Heart right ventricle (tissue), 16 donors: ENCODE measurements around the gene TOP1. TPM values are rescaled to one million over a fixed set of nuclear protein-coding genes. Genes with fewer than 3 reads are reported as not detected.

Source experiments
- ATAC-seq, 8 donors: fragments of 200-7000 bp; cut with Tn5 transposase; one replicate each; pipeline ENCODE4 v1.9.1; 2020; ENCODE audit warnings: mild to moderate bottlenecking in 8 of 8, moderate library complexity in 8 of 8, moderate number of reproducible peaks in 1 of 8
- DNase-seq, 2 donors: peaks; one replicate each; pipeline ENCODE4 v3.0.0-alpha.2; 2020
- H3K27ac ChIP-seq, 10 donors: fragments of 200-600 bp; sonication (generic) in 2 of 10; one replicate each; pipeline versions ENCODE4 v1.5.0 to v1.8.0; 2020 to 2022; ENCODE audit warnings: mild to moderate bottlenecking in 3 of 10
- H3K27me3 ChIP-seq, 7 donors: fragments of 200-600 bp; one replicate each; pipeline ENCODE4 v1.8.0; 2021 to 2022; ENCODE audit warnings: mild to moderate bottlenecking in 2 of 7
- H3K36me3 ChIP-seq, 9 donors: fragments of 200-600 bp; sonication (generic) in 1 of 9; one replicate each; pipeline versions ENCODE4 v1.5.0 to v1.8.0; 2020 to 2022; ENCODE audit warnings: mild to moderate bottlenecking in 2 of 9
- H3K4me1 ChIP-seq, 9 donors: fragments of 200-600 bp; sonication (generic) in 1 of 9; one replicate each; pipeline versions ENCODE4 v1.5.0 to v1.8.0; 2020 to 2022; ENCODE audit warnings: mild to moderate bottlenecking in 4 of 9
- H3K4me3 ChIP-seq, 10 donors: fragments of 200-600 bp; sonication (generic) in 2 of 10; one replicate each; pipeline versions ENCODE4 v1.5.0 to v1.8.0; 2020 to 2022; ENCODE audit warnings: mild to moderate bottlenecking in 7 of 10, moderate library complexity in 2 of 10
- H3K9me3 ChIP-seq, 11 donors: fragments of 200-600 bp in 10 of 11; sonication (generic) in 2 of 11; one replicate each; pipeline versions ENCODE4 v1.5.0 to v1.8.0; 2013 to 2022; ENCODE audit warnings: mild to moderate bottlenecking in 2 of 11, control low read depth in 1 of 11, moderate library complexity in 1 of 11
- CTCF ChIP-seq, 9 donors: fragments of 200-600 bp; sonication (generic) in 2 of 9; IDR thresholded peaks; one replicate each; pipeline versions ENCODE4 v1.5.0 to v1.8.0; 2021 to 2022; ENCODE audit warnings: antibody characterized with exemption in 9 of 9, mild to moderate bottlenecking in 5 of 9, moderate library complexity in 1 of 9
- WGBS, 2 donors: extraction: QIAGEN DNeasy Blood & Tissue Kit; methylation state at CpG; one replicate each; pipeline ENCODE4 v1.1.7; 2013; ENCODE audit warnings: inconsistent platforms in 1 of 2; 5-methylcytosine and 5-hydroxymethylcytosine counted together
- intact Hi-C, 10 donors: fragments of 100-400 bp; cut with DNase I; formaldehyde crosslinking; loops; one replicate each; pipeline versions ENCODE4 v1.11.1 to v1.14.2; 2022
- polyA plus RNA-seq, 2 donors: library from polyadenylated mRNA; stranded (reverse); fragments of 200-250 nt; gene quantifications; one replicate each; pipeline ENCODE4 v1.2.3, GENCODE V29; 2013
- total RNA-seq, 10 donors: library from RNA; stranded (reverse); fragmentation: NEBNext Ultra II Directional in 3 of 10; extraction: Animal tissue kit (Norgen Biotek cat#: 25700) in 3 of 10; gene quantifications; one replicate each; pipeline versions ENCODE4 v1.2.1 to v1.2.4, GENCODE V29; 2021 to 2023
- donor health status: Arrhythmogenic right ventricular cardiomyopathy.
- donor health status: ischemic (EF 13 %, LVEDD 7.1; RV severe dilation, severe dysfunction).
- donor health status: healthy with polysubstance abuse.
- donor health status: DM: no; HTN: yes; CAD: no.
- donor health status: DM: no; HTN: no; CAD: no.
- donor health status: ischemic (EF 25% LVEDD 6.9; RV normal size, moderate dysfunction).
- donor health status: ischemic (EF 25% LVEDD 5.7; RV mildly dilated, moderate dysfunction).
- donor health status: healthy.
- donor health status: DM: yes; HTN: yes; CAD: no.
- donor health status: Ischemic cardiomyopathy.
- donor health status: ischemic (EF 35%, LVEDD 5.7; RV mildly dilated, moderate dysfunction).
- donor health status: nonischemic (EF 11% LVEDD 7.7; RV severe dilation, severe dysfunction).
- donor health status: DM: yes; HTN: yes; CAD: no.
- donor health status: PGD.
- donor health status: ischemic (EF 29% LVEDD 5.4; RV normal size, mild dysfunction).
- donor health status: nonischemic (EF 23%, LVEDD 6.1; RV moderate dilation, normal function).

TOP1 gene
- total and polyA plus RNA-seq, 12 donors = 13.5 to 28.3 (median 23.1) TPM

DNA sequence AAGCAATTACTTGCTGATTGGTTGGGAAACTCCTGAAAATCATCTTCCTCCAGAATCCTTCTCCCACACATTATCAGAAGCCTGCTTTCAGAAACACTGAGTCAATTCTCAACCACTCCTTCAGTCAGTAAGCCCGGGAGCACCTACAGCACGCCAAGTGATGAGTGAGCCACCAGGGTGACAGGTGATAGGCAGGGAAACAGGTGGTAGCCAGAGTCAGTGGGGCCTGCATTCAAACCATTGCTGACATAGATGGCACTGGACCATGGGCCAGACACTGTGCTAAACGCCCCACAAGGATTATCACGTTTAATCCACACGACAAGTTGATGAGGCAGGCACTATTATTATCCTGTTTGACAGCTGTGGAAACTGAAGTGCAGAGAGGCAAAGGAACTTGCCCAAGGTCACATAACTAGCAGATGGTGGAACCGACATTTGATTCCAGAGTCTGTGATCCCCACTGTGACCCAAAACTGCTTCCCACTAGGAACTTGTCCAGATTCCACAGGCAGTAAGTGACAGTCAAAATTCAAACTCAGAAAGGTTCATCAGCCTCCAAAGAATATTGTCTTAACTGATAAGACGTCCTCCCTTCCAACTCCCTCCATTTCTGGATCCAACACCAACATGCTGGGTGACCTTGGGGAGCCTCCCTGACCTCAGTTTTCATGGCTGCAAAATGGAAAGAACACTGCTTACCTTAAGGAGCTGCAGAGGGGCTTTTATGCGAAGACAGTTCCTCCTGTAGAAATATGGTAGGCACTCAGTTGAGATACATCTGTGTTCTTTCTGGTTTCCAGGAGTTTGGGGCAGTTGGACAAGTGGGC, 23.9 kb upstream of the TOP1 start:
- H3K36me3 ChIP-seq = no peaks in the 10 kb centered on the region
- H3K27ac ChIP-seq = peak overlapping the region in 9 of 10 donors; percentile 30 to 86 (median 60)
- H3K27me3 ChIP-seq = no peaks in the 10 kb centered on the region
- TF ChIP-seq CTCF (IDR thresholded peaks at IDR 0.05) = no peak
- ATAC-seq (peak; percentile 31 to 56 (median 41)), DNase-seq (no peak)
- 38 to 40% methylated on average over 8 of the region's 8 CpGs for WGBS, 2 donors
- intact Hi-C loops = loop anchor here in 1 of 10 donors (1.0 kb wide), 1 partner anchor 24 kb away; the partner anchor contains the start of gene TOP1
- H3K4me1 ChIP-seq = peaks cover 3 to 76% (median 39%) of the 10 kb centered on the region in 9 donors
- H3K4me3 ChIP-seq = no peak overlapping the region
- peaks cover 0 to 14% (median 0%) of the 10 kb centered on the region in 11 donors for H3K9me3 ChIP-seq

DNA sequence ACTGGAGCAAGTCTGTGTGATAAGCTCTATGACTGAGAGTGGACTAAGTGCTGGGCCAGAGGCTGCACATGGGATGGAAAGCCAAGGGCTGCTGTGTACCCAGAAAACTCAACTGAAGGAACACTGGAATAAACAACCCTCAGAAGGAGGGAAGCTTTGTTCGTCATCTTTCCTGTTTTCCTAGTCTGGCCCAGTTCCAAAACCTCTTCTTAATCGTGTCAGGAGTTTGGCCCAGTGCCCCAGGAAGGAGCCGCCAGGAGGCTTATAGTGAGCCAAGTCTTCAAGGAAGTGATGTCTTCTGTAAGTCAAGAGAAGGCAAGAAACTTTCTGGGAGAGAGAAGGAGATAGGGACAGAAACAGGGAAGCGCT, 23.3 kb upstream of the TOP1 start:
- DNase-seq = peak; percentile 82 to 90
- no peaks in the 10 kb centered on the region for H3K27me3 ChIP-seq
- intact Hi-C loops = loop anchor here in 1 of 10 donors (1.0 kb wide), 1 partner anchor 23 kb away; the partner anchor contains the start of gene TOP1
- no peaks in the 10 kb centered on the region for H3K36me3 ChIP-seq
- peaks cover 0 to 14% (median 0%) of the 10 kb centered on the region in 11 donors for H3K9me3 ChIP-seq
- no peak overlapping the region for H3K4me3 ChIP-seq
- peaks cover 3 to 77% (median 39%) of the 10 kb centered on the region in 9 donors for H3K4me1 ChIP-seq
- WGBS, 2 donors = 13 to 17% methylated on average over 4 of the region's 4 CpGs
- peak; percentile 50 to 85 (median 69) for ATAC-seq
- peak overlapping the region in 9 of 10 donors; percentile 30 to 86 (median 60) for H3K27ac ChIP-seq
- no peak for TF ChIP-seq CTCF (IDR thresholded peaks at IDR 0.05)

DNA sequence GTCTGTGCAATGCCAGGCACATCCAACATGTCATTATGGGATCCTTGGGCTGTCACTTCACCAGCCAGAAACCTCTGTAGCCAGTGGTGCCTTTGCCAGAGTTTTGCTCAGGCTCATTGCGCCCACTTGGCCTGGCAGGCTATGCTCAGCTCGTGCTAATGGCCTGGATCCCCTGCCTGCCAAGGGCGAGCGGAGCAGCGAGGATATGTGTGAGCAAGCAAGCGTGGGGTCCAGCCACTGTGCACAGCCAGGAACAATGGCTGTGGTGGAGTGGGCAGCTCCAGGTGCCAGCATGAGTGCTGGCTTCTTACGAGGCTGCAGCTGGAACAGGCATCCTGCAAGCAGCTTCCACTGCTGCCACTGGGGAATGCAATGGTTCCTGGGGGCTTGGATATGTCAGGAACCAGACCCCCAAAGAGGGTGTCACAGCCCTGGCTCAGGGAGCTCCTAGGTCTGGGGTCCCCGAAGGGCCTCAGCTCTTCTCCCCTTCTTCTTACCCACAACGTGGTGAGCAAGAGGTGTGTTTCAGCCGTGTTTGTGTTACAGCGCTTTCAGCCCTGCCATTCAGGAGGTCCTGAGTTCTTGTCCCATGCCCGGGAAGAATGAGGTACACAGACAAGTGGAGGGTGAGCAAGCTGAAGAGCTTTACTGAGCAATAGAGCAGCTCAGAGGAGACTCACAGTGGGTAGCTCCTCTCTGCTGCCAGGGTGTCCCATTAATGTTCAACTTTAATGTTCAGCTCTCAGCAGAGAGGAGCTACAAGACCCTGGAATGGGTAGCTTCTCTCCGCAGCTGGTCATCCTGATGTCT, 22.3 kb upstream of the TOP1 start:
- H3K27me3 ChIP-seq = no peaks in the 10 kb centered on the region
- DNase-seq (no peak), ATAC-seq (no peak)
- no peak overlapping the region for H3K4me3 ChIP-seq
- H3K9me3 ChIP-seq = peaks cover 0 to 14% (median 0%) of the 10 kb centered on the region in 11 donors
- peak overlapping the region in 4 of 10 donors; percentile 50 to 86 (median 74) for H3K27ac ChIP-seq
- WGBS, 2 donors = 95 to 96% methylated on average over 13 of the region's 13 CpGs
- intact Hi-C loops = no loop called here
- H3K36me3 ChIP-seq = no peaks in the 10 kb centered on the region
- peaks cover 3 to 80% (median 39%) of the 10 kb centered on the region in 9 donors for H3K4me1 ChIP-seq
- TF ChIP-seq CTCF (IDR thresholded peaks at IDR 0.05) = no peak

- Histone ChIP-seq H3K4me3 (no peak overlapping the region), H3K36me3 (no peaks in the 10 kb centered on the region), H3K27ac (peak overlapping the region in 1 of 10 donors; percentile 81), H3K4me1 (peaks cover 3 to 82% (median 39%) of the 10 kb centered on the region in 9 donors), H3K9me3 (peaks cover 0 to 14% (median 0%) of the 10 kb centered on the region in 11 donors), H3K27me3 (no peaks in the 10 kb centered on the region)
- TF ChIP-seq CTCF (IDR thresholded peaks at IDR 0.05) = no peak
- ATAC-seq (no peak), DNase-seq (no peak)
- intact Hi-C loops = no loop called here
- WGBS, 2 donors = 97 to 100% methylated on average over 2 of the region's 2 CpGs
These were observed 21.6 kb upstream of the TOP1 start for GRCh38 chr20:41006936-41007474.
